K562 (cell line): ENCODE results near the gene INTS6L.

Experiments used
- CHD4 ChIP-seq: fragments of 200-600 bp; sonication (generic); IDR thresholded peaks from 3 replicates; pipeline ENCODE4 v1.6.1; 2012; ENCODE audit warnings: low read depth, mild to moderate bottlenecking, mixed read lengths, low read length, inconsistent platforms; ENCODE audit not compliant: insufficient read depth, insufficient replicate concordance, poor library complexity, severe bottlenecking
- FOXA1 ChIP-seq: fragments of 450-650 bp; IDR thresholded peaks from 2 replicates; pipeline ENCODE4 v1.6.1; 2016; ENCODE audit warnings: mild to moderate bottlenecking, borderline replicate concordance
- KLF1 ChIP-seq: fragments of 450-650 bp; IDR thresholded peaks from 2 replicates; pipeline ENCODE4 v1.6.1; 2016; ENCODE audit warnings: missing genetic modification characterization, missing compliant biosample characterization
- MXI1 ChIP-seq: IDR thresholded peaks from 2 replicates; pipeline ENCODE4 v1.6.1; 2011; ENCODE audit warnings: low read depth, mild to moderate bottlenecking, improper control_type of control experiment, low read length
- NFIC ChIP-seq: fragments of 450-650 bp; IDR thresholded peaks from 2 replicates; pipeline ENCODE4 v1.6.1; 2017; ENCODE audit warnings: mild to moderate bottlenecking, inconsistent platforms
- RBBP5 ChIP-seq: fragments of 200-600 bp; sonication (generic); IDR thresholded peaks from 2 replicates; pipeline ENCODE4 v1.6.1; 2012; ENCODE audit warnings: borderline replicate concordance, mild to moderate bottlenecking, low read length, control low read depth, inconsistent platforms; ENCODE audit not compliant: insufficient read depth, poor library complexity, severe bottlenecking
- SNIP1 ChIP-seq: fragments of 450-650 bp; IDR thresholded peaks from 2 replicates; pipeline ENCODE4 v1.7.1; 2017; ENCODE audit warnings: low read depth, mild to moderate bottlenecking
- SP1 ChIP-seq: sonication (generic); formaldehyde crosslinking; IDR thresholded peaks from 2 replicates; pipeline ENCODE4 v1.8.1; 2022; ENCODE audit warnings: mild to moderate bottlenecking, missing genetic modification reagents
- ZNF354B ChIP-seq: fragments of 250-450 bp; sonication (Bioruptor Pico); IDR thresholded peaks from 2 replicates; pipeline ENCODE4 v1.4.0; 2020
- TF ChIP-seq, protein P1 (sequence below): fragments of 250-450 bp; sonication (Bioruptor Pico); IDR thresholded peaks from 2 replicates; pipeline ENCODE4 v1.8.0; 2021; ENCODE audit warnings: moderate library complexity, mild to moderate bottlenecking, inconsistent platforms
- TF ChIP-seq, protein P2 (sequence below), 3 experiments: IDR thresholded peaks in 2 of 3; conservative IDR thresholded peaks in 1 of 3; 2 replicates each; pipeline ENCODE4 v1.5.1; 2011 to 2012; ENCODE audit warnings: low read length in 3 of 3, mild to moderate bottlenecking in 3 of 3, control low read depth in 2 of 3, improper control_type of control experiment in 1 of 3, inconsistent platforms in 1 of 3, low read depth in 1 of 3, mixed read lengths in 1 of 3, moderate library complexity in 1 of 3; ENCODE audit not compliant: insufficient read depth in 2 of 3
- TF ChIP-seq, protein P3 (sequence below): fragments of 250-450 bp; sonication (Bioruptor Pico); IDR thresholded peaks from 2 replicates; pipeline ENCODE4 v1.8.0; 2021; ENCODE audit warnings: borderline replicate concordance, mild to moderate bottlenecking, moderate library complexity; ENCODE audit not compliant: poor library complexity, severe bottlenecking
- TF ChIP-seq, protein P4 (sequence below): fragments of 450-650 bp; IDR thresholded peaks from one replicate; pipeline ENCODE4 v1.6.1; 2018; ENCODE audit warnings: mild to moderate bottlenecking, moderate library complexity; ENCODE audit not compliant: partially characterized antibody

DNA sequence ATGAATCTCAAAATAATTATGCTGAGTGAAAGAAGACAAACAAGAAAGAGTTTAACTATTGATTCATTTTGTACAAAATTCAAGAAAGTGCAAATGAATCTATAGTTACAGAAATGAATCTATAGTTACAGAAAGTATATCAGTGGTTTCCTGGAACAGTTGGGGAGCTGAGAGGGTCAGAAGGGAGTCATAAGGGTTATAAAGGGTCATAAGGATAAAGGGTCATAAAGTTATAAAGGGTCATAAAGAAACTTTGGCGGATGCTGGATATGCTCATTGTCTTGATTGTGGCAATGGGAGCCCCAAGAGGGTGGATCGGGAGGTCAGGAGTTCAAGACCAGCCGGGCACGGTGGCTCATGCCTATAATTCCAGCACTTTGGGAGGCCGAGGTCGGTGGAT lies 26.0 kb upstream of the INTS6L start:
- TF ChIP-seq RBBP5 = no peak
- no peak for TF ChIP-seq NFIC
- TF ChIP-seq, protein P1, sequence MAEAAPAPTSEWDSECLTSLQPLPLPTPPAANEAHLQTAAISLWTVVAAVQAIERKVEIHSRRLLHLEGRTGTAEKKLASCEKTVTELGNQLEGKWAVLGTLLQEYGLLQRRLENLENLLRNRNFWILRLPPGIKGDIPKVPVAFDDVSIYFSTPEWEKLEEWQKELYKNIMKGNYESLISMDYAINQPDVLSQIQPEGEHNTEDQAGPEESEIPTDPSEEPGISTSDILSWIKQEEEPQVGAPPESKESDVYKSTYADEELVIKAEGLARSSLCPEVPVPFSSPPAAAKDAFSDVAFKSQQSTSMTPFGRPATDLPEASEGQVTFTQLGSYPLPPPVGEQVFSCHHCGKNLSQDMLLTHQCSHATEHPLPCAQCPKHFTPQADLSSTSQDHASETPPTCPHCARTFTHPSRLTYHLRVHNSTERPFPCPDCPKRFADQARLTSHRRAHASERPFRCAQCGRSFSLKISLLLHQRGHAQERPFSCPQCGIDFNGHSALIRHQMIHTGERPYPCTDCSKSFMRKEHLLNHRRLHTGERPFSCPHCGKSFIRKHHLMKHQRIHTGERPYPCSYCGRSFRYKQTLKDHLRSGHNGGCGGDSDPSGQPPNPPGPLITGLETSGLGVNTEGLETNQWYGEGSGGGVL (CRISPR knock-in tag) = no peak
- TF ChIP-seq SNIP1 = no peak
- no peak for TF ChIP-seq MXI1
- no peak for TF ChIP-seq CHD4
- TF ChIP-seq, protein P2, sequence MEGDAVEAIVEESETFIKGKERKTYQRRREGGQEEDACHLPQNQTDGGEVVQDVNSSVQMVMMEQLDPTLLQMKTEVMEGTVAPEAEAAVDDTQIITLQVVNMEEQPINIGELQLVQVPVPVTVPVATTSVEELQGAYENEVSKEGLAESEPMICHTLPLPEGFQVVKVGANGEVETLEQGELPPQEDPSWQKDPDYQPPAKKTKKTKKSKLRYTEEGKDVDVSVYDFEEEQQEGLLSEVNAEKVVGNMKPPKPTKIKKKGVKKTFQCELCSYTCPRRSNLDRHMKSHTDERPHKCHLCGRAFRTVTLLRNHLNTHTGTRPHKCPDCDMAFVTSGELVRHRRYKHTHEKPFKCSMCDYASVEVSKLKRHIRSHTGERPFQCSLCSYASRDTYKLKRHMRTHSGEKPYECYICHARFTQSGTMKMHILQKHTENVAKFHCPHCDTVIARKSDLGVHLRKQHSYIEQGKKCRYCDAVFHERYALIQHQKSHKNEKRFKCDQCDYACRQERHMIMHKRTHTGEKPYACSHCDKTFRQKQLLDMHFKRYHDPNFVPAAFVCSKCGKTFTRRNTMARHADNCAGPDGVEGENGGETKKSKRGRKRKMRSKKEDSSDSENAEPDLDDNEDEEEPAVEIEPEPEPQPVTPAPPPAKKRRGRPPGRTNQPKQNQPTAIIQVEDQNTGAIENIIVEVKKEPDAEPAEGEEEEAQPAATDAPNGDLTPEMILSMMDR (IDR thresholded peaks at IDR 0.05 in 2 of 3, conservative IDR thresholded peaks at IDR 0.05 in 1 of 3; ENCODE audit: insufficient read depth in 2 of 3, low read depth in 1 of 3, low read length in 3 of 3) = no peak
- TF ChIP-seq ZNF354B (CRISPR knock-in tag) = no peak
- no peak for TF ChIP-seq KLF1
- no peak for TF ChIP-seq FOXA1
- TF ChIP-seq, protein P3, sequence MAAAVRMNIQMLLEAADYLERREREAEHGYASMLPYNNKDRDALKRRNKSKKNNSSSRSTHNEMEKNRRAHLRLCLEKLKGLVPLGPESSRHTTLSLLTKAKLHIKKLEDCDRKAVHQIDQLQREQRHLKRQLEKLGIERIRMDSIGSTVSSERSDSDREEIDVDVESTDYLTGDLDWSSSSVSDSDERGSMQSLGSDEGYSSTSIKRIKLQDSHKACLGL (CRISPR knock-in tag) = no peak
- no peak for TF ChIP-seq SP1
- TF ChIP-seq, protein P4, sequence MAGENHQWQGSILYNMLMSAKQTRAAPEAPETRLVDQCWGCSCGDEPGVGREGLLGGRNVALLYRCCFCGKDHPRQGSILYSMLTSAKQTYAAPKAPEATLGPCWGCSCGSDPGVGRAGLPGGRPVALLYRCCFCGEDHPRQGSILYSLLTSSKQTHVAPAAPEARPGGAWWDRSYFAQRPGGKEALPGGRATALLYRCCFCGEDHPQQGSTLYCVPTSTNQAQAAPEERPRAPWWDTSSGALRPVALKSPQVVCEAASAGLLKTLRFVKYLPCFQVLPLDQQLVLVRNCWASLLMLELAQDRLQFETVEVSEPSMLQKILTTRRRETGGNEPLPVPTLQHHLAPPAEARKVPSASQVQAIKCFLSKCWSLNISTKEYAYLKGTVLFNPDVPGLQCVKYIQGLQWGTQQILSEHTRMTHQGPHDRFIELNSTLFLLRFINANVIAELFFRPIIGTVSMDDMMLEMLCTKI = no peak
